DOHH2 (cell line): ENCODE data around the gene PLEKHB2.
"Not testable (repeated sequence)": the region's sequence is repeated elsewhere in the genome, so short reads cannot be mapped to it uniquely, and the experiment has no call there.

ENCODE experiments used
- CTCF ChIP-seq: fragments of 200-600 bp; sonication (generic); IDR thresholded peaks from one replicate; pipeline ENCODE4 v1.5.1; 2014; ENCODE audit warnings: antibody characterized with exemption, mild to moderate bottlenecking, low read depth, low read length; ENCODE audit not compliant: poor library complexity, severe bottlenecking
- EZH2phosphoT487 ChIP-seq: fragments of 200-600 bp; sonication (generic); IDR thresholded peaks from 2 replicates; pipeline ENCODE4 v1.6.1; 2017; ENCODE audit warnings: borderline replicate concordance, mild to moderate bottlenecking, antibody characterized with exemption, low read length, moderate library complexity, mixed read lengths

- TF ChIP-seq CTCF, EZH2phosphoT487: not testable (repeated sequence)
These were observed 9.8 kb downstream of the PLEKHB2 start for GRCh38 chr2:131114950-131115349.
